Measurements from ENCODE around the gene TAX1BP1.
A peak's percentile ranks its signal among the peaks of the same experiment; 100 is the strongest.
"Not testable (repeated sequence)": the region's sequence is repeated elsewhere in the genome, so short reads cannot be mapped to it uniquely, and the experiment has no call there.

TAX1BP1 gene

GRCh38 chr7:27739301-27739908 is 557 bp upstream of the TAX1BP1 start:
- DNase-seq (ENCODE audit: extremely low read depth, insufficient read length), result peak; percentile 4

GRCh38 chr7:27740449-27741086 is 606 bp downstream of the TAX1BP1 start:
- Histone ChIP-seq H3K4me3 (replicated peaks; ENCODE audit: low read depth, low read length) (peak overlapping the region; percentile 77), H3K27me3 (replicated peaks; ENCODE audit: control insufficient read depth, insufficient read depth, low read length) (no peaks in the 10 kb centered on the region), H3K36me3 (ENCODE audit: control insufficient read depth, insufficient read depth, low read length) (no peaks in the 10 kb centered on the region)
- peak; percentile 89 for DNase-seq (ENCODE audit: extremely low read depth, insufficient read length)
- TF ChIP-seq CTCF (IDR thresholded peaks at IDR 0.05; ENCODE audit: insufficient read depth, low read length, poor library complexity, severe bottlenecking), result no peak

More at GRCh38 chr7:27739301-27739908, 557 bp upstream of the TAX1BP1 start:
- no peak for TF ChIP-seq CTCF (IDR thresholded peaks at IDR 0.05; ENCODE audit: insufficient read depth, low read length, poor library complexity, severe bottlenecking)
- no peaks in the 10 kb centered on the region for H3K27me3 ChIP-seq (replicated peaks; ENCODE audit: control insufficient read depth, insufficient read depth, low read length)
- H3K4me3 ChIP-seq (replicated peaks; ENCODE audit: low read depth, low read length), result peak overlapping the region; percentile 77
- no peaks in the 10 kb centered on the region for H3K36me3 ChIP-seq (ENCODE audit: control insufficient read depth, insufficient read depth, low read length)

GRCh38 chr7:27742091-27742710 is 2.2 kb downstream of the TAX1BP1 start:
- not testable (repeated sequence) for H3K4me3 ChIP-seq (replicated peaks; ENCODE audit: low read depth, low read length); H3K36me3 ChIP-seq (ENCODE audit: control insufficient read depth, insufficient read depth, low read length); H3K27me3 ChIP-seq (replicated peaks; ENCODE audit: control insufficient read depth, insufficient read depth, low read length); DNase-seq (ENCODE audit: extremely low read depth, insufficient read length)

- DNase-seq (ENCODE audit: extremely low read depth, insufficient read length), result no peak
- Histone ChIP-seq H3K27me3 (replicated peaks; ENCODE audit: control insufficient read depth, insufficient read depth, low read length) (no peaks in the 10 kb centered on the region), H3K4me3 (replicated peaks; ENCODE audit: low read depth, low read length) (no peak overlapping the region), H3K36me3 (ENCODE audit: control insufficient read depth, insufficient read depth, low read length) (no peaks in the 10 kb centered on the region; the same call in 1 of the 2 replicates)
- TF ChIP-seq CTCF (IDR thresholded peaks at IDR 0.05; ENCODE audit: insufficient read depth, low read length, poor library complexity, severe bottlenecking), result peak; percentile 39
Observed at GRCh38 chr7:27745064-27745583, 5.2 kb downstream of the TAX1BP1 start.

GRCh38 chr7:27746486-27746885 is 6.5 kb downstream of the TAX1BP1 start:
- no peak for DNase-seq (ENCODE audit: extremely low read depth, insufficient read length)
- H3K27me3 ChIP-seq (replicated peaks; ENCODE audit: control insufficient read depth, insufficient read depth, low read length), result no peaks in the 10 kb centered on the region
- TF ChIP-seq CTCF (IDR thresholded peaks at IDR 0.05; ENCODE audit: insufficient read depth, low read length, poor library complexity, severe bottlenecking), result no peak
- no peak overlapping the region for H3K4me3 ChIP-seq (replicated peaks; ENCODE audit: low read depth, low read length)
- H3K36me3 ChIP-seq (ENCODE audit: control insufficient read depth, insufficient read depth, low read length), result no peaks in the 10 kb centered on the region; the same call in 1 of the 2 replicates

GRCh38 chr7:27746978-27747377 is 7.0 kb downstream of the TAX1BP1 start:
- TF ChIP-seq CTCF (IDR thresholded peaks at IDR 0.05; ENCODE audit: insufficient read depth, low read length, poor library complexity, severe bottlenecking), result no peak
- Histone ChIP-seq H3K4me3 (replicated peaks; ENCODE audit: low read depth, low read length) (no peak overlapping the region), H3K27me3 (replicated peaks; ENCODE audit: control insufficient read depth, insufficient read depth, low read length) (no peaks in the 10 kb centered on the region), H3K36me3 (ENCODE audit: control insufficient read depth, insufficient read depth, low read length) (no peaks in the 10 kb centered on the region; the same call in 1 of the 2 replicates)
- no peak for DNase-seq (ENCODE audit: extremely low read depth, insufficient read length)

Data from GM06990 (cell line).